ENCODE data around the gene RNF125.

DNA sequence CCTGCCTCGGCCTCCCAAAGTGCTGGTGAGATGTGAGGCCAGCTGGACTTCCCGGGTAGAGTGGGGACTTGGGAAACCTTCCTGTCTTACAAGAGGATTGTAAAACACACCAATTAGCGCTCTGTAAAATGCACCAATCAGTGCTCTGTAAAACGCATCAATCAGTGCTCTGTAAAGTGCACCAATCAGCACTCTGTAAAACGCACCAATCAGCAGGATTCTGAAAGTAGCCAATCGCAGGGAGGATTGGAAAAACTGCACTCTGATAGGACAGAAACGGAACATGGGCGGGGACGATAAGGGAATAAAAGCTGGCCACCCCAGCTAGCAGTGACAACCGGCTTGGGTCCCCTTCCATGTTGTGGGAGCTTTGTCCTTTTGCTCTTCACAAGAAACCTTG, 19.0 kb downstream of the RNF125 start:
- TF ChIP-seq, protein P1, sequence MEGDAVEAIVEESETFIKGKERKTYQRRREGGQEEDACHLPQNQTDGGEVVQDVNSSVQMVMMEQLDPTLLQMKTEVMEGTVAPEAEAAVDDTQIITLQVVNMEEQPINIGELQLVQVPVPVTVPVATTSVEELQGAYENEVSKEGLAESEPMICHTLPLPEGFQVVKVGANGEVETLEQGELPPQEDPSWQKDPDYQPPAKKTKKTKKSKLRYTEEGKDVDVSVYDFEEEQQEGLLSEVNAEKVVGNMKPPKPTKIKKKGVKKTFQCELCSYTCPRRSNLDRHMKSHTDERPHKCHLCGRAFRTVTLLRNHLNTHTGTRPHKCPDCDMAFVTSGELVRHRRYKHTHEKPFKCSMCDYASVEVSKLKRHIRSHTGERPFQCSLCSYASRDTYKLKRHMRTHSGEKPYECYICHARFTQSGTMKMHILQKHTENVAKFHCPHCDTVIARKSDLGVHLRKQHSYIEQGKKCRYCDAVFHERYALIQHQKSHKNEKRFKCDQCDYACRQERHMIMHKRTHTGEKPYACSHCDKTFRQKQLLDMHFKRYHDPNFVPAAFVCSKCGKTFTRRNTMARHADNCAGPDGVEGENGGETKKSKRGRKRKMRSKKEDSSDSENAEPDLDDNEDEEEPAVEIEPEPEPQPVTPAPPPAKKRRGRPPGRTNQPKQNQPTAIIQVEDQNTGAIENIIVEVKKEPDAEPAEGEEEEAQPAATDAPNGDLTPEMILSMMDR (IDR thresholded peaks at IDR 0.05): no peak
- TF ChIP-seq POLR2A (IDR thresholded peaks at IDR 0.05) (no peak), EP300 (IDR thresholded peaks at IDR 0.05) (no peak), POLR2AphosphoS5 (IDR thresholded peaks at IDR 0.05) (no peak)

All from stomach (tissue), 4 donors.